HG03469 (cell line): ENCODE data around the gene GPR119.
A peak's percentile ranks its signal among the peaks of the same experiment; 100 is the strongest.
"Not testable (repeated sequence)": the region's sequence is repeated elsewhere in the genome, so short reads cannot be mapped to it uniquely, and the experiment has no call there.

ENCODE experiments used
- ATAC-seq: cut with Tn5 transposase; IDR thresholded peaks from one replicate; pipeline ENCODE4 v1.9.1; 2021; ENCODE audit warnings: mild to moderate bottlenecking, moderate library complexity, moderate number of reproducible peaks; ENCODE audit not compliant: unreplicated experiment

Gene GPR119

GRCh38 chrX:130339408-130340222 lies 45.9 kb downstream of the GPR119 start, which contains the start of gene SLC25A14:
TSS of gene SLC25A14 (plus strand) at chrX:130339919. CDS start at chrX:130340279, 360 bp downstream.
- peak; percentile 95 for ATAC-seq

GRCh38 chrX:130338869-130339268 lies 46.6 kb downstream of the GPR119 start:
- not testable (repeated sequence) for ATAC-seq

- ATAC-seq, result no peak
These were observed 48.9 kb downstream of the GPR119 start for GRCh38 chrX:130336531-130336930.
